ENCODE results near the gene SGCE. TPM values are rescaled to one million over a fixed set of nuclear protein-coding genes. Genes with fewer than 3 reads are reported as not detected.
"Not testable (repeated sequence)": the region's sequence is repeated elsewhere in the genome, so short reads cannot be mapped to it uniquely, and the experiment has no call there.

The SGCE gene
- 100 to 1,000 TPM in 8 of 9 donors, 10 to 100 TPM in 1; 63.3 to 230 (median 169) TPM for total RNA-seq
- polyA plus RNA-seq: 100 to 1,000 TPM in 1 of 3 donors, 10 to 100 TPM in 2; 32.2 to 121 (median 43.1) TPM
- long read RNA-seq, donor 1, transcript SGCE-299 (11 exons, 1,614 nt): major isoform, 22 of 37 reads
- long read RNA-seq, donor 1, transcript SGCE-210 (3 exons, 453 nt): minor isoform, 6 of 37 reads
- long read RNA-seq, donor 1, partial matches to known transcripts: 0 of 37 reads
- long read RNA-seq, donor 1, other reads (novel, unspliced or antisense): 0 of 37 reads
- long read RNA-seq, donor 2, transcript SGCE-210 (3 exons, 453 nt): minor isoform, 5 of 33 reads
- long read RNA-seq, donor 2, transcript SGCE-299 (11 exons, 1,614 nt): major isoform, 17 of 33 reads
- long read RNA-seq, donor 2, partial matches to known transcripts: 0 of 33 reads
- long read RNA-seq, donor 2, other reads (novel, unspliced or antisense): 0 of 33 reads
- long read RNA-seq, donor 3, transcript SGCE-299 (11 exons, 1,614 nt): major isoform, 13 of 46 reads
- long read RNA-seq, donor 3, partial matches to known transcripts: 25 of 46 reads
- long read RNA-seq, donor 3, other reads (novel, unspliced or antisense): 0 of 46 reads
- long read RNA-seq, donor 4, transcript SGCE-299 (11 exons, 1,614 nt): major isoform, 57 of 74 reads
- long read RNA-seq, donor 4, partial matches to known transcripts: 2 of 74 reads
- long read RNA-seq, donor 4, other reads (novel, unspliced or antisense): 4 of 74 reads
- long read RNA-seq, donor 5, transcript SGCE-299 (11 exons, 1,614 nt): major isoform, 137 of 192 reads
- long read RNA-seq, donor 5, transcript SGCE-205 (10 exons, 1,532 nt): minor isoform, 7 of 192 reads
- long read RNA-seq, donor 5, transcript SGCE-282 (12 exons, 1,733 nt): minor isoform, 7 of 192 reads
- long read RNA-seq, donor 5, partial matches to known transcripts: 13 of 192 reads
- long read RNA-seq, donor 5, other reads (novel, unspliced or antisense): 16 of 192 reads
- long read RNA-seq, donor 6, transcript SGCE-299 (11 exons, 1,614 nt): major isoform, 25 of 46 reads
- long read RNA-seq, donor 6, partial matches to known transcripts: 7 of 46 reads
- long read RNA-seq, donor 6, other reads (novel, unspliced or antisense): 7 of 46 reads
- long read RNA-seq, donor 7, transcript SGCE-299 (11 exons, 1,614 nt): major isoform, 12 of 24 reads
- long read RNA-seq, donor 7, transcript SGCE-210 (3 exons, 453 nt): minor isoform, 6 of 24 reads
- long read RNA-seq, donor 7, partial matches to known transcripts: 0 of 24 reads
- long read RNA-seq, donor 7, other reads (novel, unspliced or antisense): 0 of 24 reads
- long read RNA-seq, donor 8, transcript SGCE-207 (10 exons, 1,672 nt): minor isoform, 9 of 595 reads
- long read RNA-seq, donor 8, transcript SGCE-233 (8 exons, 2,420 nt): minor isoform, 5 of 595 reads
- long read RNA-seq, donor 8, transcript SGCE-299 (11 exons, 1,614 nt): major isoform, 51 of 595 reads
- long read RNA-seq, donor 8, partial matches to known transcripts: 411 of 595 reads
- long read RNA-seq, donor 8, other reads (novel, unspliced or antisense): 112 of 595 reads
- long read RNA-seq, donor 9, transcript SGCE-299 (11 exons, 1,614 nt): major isoform, 19 of 368 reads
- long read RNA-seq, donor 9, transcript SGCE-210 (3 exons, 453 nt): minor isoform, 9 of 368 reads
- long read RNA-seq, donor 9, partial matches to known transcripts: 269 of 368 reads
- long read RNA-seq, donor 9, other reads (novel, unspliced or antisense): 63 of 368 reads
- long read RNA-seq, donor 10, transcript SGCE-299 (11 exons, 1,614 nt): major isoform, 12 of 17 reads
- long read RNA-seq, donor 10, partial matches to known transcripts: 0 of 17 reads
- long read RNA-seq, donor 10, other reads (novel, unspliced or antisense): 0 of 17 reads

- 14 to 36% (median 26%) methylated on average over 33 to 63 of the region's 63 CpGs for WGBS, 4 donors
Measured at GRCh38 chr7:94655848-94656657, at the start of gene SGCE. TSS of gene SGCE (minus strand) at chr7:94656133. CDS start at chr7:94656098, 35 bp downstream.

GRCh38 chr7:94705155-94706021 is 49.5 kb upstream of the SGCE start:
- H3K4me3 ChIP-seq; H3K36me3 ChIP-seq (replicated peaks in 1 of 2); H3K4me1 ChIP-seq (replicated peaks in 1 of 2); DNase-seq; intact Hi-C loops (cut with DNase I); H3K27ac ChIP-seq; H3K27me3 ChIP-seq; H3K9me3 ChIP-seq (replicated peaks in 1 of 3): not testable (repeated sequence)
- 89 to 96% (median 93%) methylated on average over 10 to 39 of the region's 39 CpGs for WGBS, 4 donors

More at GRCh38 chr7:94655848-94656657, at the start of gene SGCE:
- H3K27me3 ChIP-seq: no peaks in the 10 kb centered on the region
- no peaks in the 10 kb centered on the region for H3K9me3 ChIP-seq (replicated peaks in 1 of 3)
- TF ChIP-seq POLR2A (IDR thresholded peaks at IDR 0.05) (peak; percentile 60 to 88), CTCF (IDR thresholded peaks at IDR 0.05) (peak; percentile 28 to 74 (median 52))
- no peaks in the 10 kb centered on the region for H3K36me3 ChIP-seq (replicated peaks in 1 of 2)
- peak within 1 kb of the TSS; percentile 53 to 87 (median 80) for H3K27ac ChIP-seq
- peak; percentile 76 to 89 (median 84) for DNase-seq
- intact Hi-C loops (cut with DNase I): loop anchor here (5.0 to 10.0 kb wide), 3 partner anchors 151 to 211 kb away; partner anchors contain the start of gene CASD1 (in 1 of the 2)
- H3K4me3 ChIP-seq: peak within 1 kb of the TSS; percentile 18 to 73 (median 58)
- peaks cover 0 to 6% of the 10 kb centered on the region in 2 donors for H3K4me1 ChIP-seq (replicated peaks in 1 of 2)

- intact Hi-C loops (cut with DNase I): no loop called here
- peaks cover 8 to 20% of the 10 kb centered on the region in 2 donors for H3K4me1 ChIP-seq (replicated peaks in 1 of 2)
- no peak overlapping the region for H3K4me3 ChIP-seq
- H3K27me3 ChIP-seq: no peaks in the 10 kb centered on the region
- H3K27ac ChIP-seq: no peak overlapping the region
- no peak for DNase-seq
- H3K9me3 ChIP-seq (replicated peaks in 1 of 3): no peaks in the 10 kb centered on the region
- 64 to 81% (median 80%) methylated on average over 1 of the region's 1 CpG for WGBS, 4 donors
- TF ChIP-seq POLR2A (IDR thresholded peaks at IDR 0.05): no peak
- TF ChIP-seq CTCF (IDR thresholded peaks at IDR 0.05): no peak
- H3K36me3 ChIP-seq (replicated peaks in 1 of 2): no peaks in the 10 kb centered on the region
Measured at GRCh38 chr7:94701555-94701973, 45.6 kb upstream of the SGCE start.
